Neural cell (in vitro differentiated cells): Measurements from ENCODE around the gene PREP.

Source experiments
- EP300 ChIP-seq: fragments of 450-650 bp; conservative IDR thresholded peaks from 2 replicates; pipeline ENCODE4 v1.6.1; 2014; ENCODE audit warnings: antibody characterized with exemption, mild to moderate bottlenecking, moderate library complexity; ENCODE audit not compliant: poor library complexity, severe bottlenecking
- EZH2 ChIP-seq: fragments of 200-600, 300-800 bp; shearing (Covaris generic), sonication (generic); IDR thresholded peaks from 2 replicates; pipeline ENCODE4 v1.6.1; 2014; ENCODE audit warnings: antibody characterized with exemption, low read length, borderline replicate concordance, mild to moderate bottlenecking; ENCODE audit not compliant: insufficient read depth, poor library complexity, severe bottlenecking
- MXI1 ChIP-seq: fragments of 450-650 bp; conservative IDR thresholded peaks from 2 replicates; pipeline ENCODE4 v1.6.1; 2014; ENCODE audit warnings: antibody characterized with exemption, mild to moderate bottlenecking; ENCODE audit not compliant: poor library complexity, severe bottlenecking
- POLR2AphosphoS5 ChIP-seq: IDR thresholded peaks from 2 replicates; pipeline ENCODE4 v1.6.1; 2012
- RAD21 ChIP-seq: fragments of 450-650 bp; conservative IDR thresholded peaks from 2 replicates; pipeline ENCODE4 v1.6.1; 2014; ENCODE audit warnings: antibody characterized with exemption, mild to moderate bottlenecking, moderate library complexity
- SMC3 ChIP-seq: fragments of 450-650 bp; conservative IDR thresholded peaks from 2 replicates; pipeline ENCODE4 v1.6.1; 2014; ENCODE audit warnings: antibody characterized with exemption, mild to moderate bottlenecking, moderate library complexity; ENCODE audit not compliant: poor library complexity
- TAF1 ChIP-seq: IDR thresholded peaks from 2 replicates; pipeline ENCODE4 v1.6.1; 2012; ENCODE audit warnings: low read depth
- TF ChIP-seq, protein P1 (sequence below): fragments of 450-650 bp; IDR thresholded peaks from 2 replicates; pipeline ENCODE4 v1.5.1; 2014; ENCODE audit warnings: antibody characterized with exemption, mild to moderate bottlenecking, moderate library complexity; ENCODE audit not compliant: poor library complexity, severe bottlenecking
- TF ChIP-seq, protein P2 (sequence below): IDR thresholded peaks from 2 replicates; pipeline ENCODE4 v1.6.1; 2012; ENCODE audit warnings: borderline replicate concordance

DNA sequence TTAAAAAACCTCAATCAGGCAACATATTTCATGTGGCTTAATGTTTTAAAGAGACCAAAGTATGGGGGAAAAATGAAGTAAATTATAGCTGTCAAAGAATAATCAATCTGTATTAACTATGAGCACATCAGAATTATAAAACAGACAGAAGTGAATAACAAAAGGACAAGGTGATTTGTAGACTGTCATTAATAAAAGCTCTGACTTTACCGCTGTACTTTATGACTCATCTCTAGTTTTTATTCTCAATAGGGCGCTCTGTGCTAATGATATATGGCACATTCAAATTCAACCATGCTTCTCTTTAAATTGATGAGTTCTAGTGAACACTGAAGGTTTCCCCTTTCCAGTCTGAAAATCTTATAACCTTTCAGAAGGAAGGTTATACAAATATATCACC lies 72.0 kb downstream of the PREP start:
- TF ChIP-seq, protein P1, sequence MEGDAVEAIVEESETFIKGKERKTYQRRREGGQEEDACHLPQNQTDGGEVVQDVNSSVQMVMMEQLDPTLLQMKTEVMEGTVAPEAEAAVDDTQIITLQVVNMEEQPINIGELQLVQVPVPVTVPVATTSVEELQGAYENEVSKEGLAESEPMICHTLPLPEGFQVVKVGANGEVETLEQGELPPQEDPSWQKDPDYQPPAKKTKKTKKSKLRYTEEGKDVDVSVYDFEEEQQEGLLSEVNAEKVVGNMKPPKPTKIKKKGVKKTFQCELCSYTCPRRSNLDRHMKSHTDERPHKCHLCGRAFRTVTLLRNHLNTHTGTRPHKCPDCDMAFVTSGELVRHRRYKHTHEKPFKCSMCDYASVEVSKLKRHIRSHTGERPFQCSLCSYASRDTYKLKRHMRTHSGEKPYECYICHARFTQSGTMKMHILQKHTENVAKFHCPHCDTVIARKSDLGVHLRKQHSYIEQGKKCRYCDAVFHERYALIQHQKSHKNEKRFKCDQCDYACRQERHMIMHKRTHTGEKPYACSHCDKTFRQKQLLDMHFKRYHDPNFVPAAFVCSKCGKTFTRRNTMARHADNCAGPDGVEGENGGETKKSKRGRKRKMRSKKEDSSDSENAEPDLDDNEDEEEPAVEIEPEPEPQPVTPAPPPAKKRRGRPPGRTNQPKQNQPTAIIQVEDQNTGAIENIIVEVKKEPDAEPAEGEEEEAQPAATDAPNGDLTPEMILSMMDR = no peak
- TF ChIP-seq EP300 (no peak), POLR2AphosphoS5 (no peak), EZH2 (no peak), TAF1 (no peak), RAD21 (no peak), MXI1 (no peak), SMC3 (no peak)
- TF ChIP-seq, protein P2, sequence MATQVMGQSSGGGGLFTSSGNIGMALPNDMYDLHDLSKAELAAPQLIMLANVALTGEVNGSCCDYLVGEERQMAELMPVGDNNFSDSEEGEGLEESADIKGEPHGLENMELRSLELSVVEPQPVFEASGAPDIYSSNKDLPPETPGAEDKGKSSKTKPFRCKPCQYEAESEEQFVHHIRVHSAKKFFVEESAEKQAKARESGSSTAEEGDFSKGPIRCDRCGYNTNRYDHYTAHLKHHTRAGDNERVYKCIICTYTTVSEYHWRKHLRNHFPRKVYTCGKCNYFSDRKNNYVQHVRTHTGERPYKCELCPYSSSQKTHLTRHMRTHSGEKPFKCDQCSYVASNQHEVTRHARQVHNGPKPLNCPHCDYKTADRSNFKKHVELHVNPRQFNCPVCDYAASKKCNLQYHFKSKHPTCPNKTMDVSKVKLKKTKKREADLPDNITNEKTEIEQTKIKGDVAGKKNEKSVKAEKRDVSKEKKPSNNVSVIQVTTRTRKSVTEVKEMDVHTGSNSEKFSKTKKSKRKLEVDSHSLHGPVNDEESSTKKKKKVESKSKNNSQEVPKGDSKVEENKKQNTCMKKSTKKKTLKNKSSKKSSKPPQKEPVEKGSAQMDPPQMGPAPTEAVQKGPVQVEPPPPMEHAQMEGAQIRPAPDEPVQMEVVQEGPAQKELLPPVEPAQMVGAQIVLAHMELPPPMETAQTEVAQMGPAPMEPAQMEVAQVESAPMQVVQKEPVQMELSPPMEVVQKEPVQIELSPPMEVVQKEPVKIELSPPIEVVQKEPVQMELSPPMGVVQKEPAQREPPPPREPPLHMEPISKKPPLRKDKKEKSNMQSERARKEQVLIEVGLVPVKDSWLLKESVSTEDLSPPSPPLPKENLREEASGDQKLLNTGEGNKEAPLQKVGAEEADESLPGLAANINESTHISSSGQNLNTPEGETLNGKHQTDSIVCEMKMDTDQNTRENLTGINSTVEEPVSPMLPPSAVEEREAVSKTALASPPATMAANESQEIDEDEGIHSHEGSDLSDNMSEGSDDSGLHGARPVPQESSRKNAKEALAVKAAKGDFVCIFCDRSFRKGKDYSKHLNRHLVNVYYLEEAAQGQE = no peak
